B cell (primary cell): ENCODE results near the gene CAMK4. TPM values are rescaled to one million over a fixed set of nuclear protein-coding genes. Genes with fewer than 3 reads are reported as not detected.

Source experiments
- ATAC-seq: fragments of 200-7000 bp; cut with Tn5 transposase; one replicate; pipeline ENCODE4 v1.10.0; 2021; ENCODE audit warnings: low read depth, mild to moderate bottlenecking, moderate number of reproducible peaks, moderate library complexity
- CTCF ChIA-PET: fragments of 350-600 bp; sonication (Branson Sonifier 250); formaldehyde crosslinking; loops from one replicate; lab custom pipeline; 2021; ENCODE audit warnings: antibody characterized with exemption, inconsistent platforms; lab: Charles Lee
- POLR2A ChIA-PET: fragments of 350-600 bp; sonication (Branson Sonifier 250); formaldehyde crosslinking; loops from one replicate; lab custom pipeline; 2021; ENCODE audit warnings: antibody characterized with exemption; lab: Charles Lee
- DNase-seq: peaks from one replicate; pipeline ENCODE4 v3.0.0; 2013
- H2AFZ ChIP-seq: 2 replicates; pipeline ENCODE4 v1.6.1; 2012; ENCODE audit warnings: mild to moderate bottlenecking, low read depth, low read length; ENCODE audit not compliant: insufficient read depth, poor library complexity, severe bottlenecking
- H3K27ac ChIP-seq, 2 donors: 1 replicate in 1 of 2; 2 replicates in 1 of 2; pipeline ENCODE4 v1.5.1; 2012 to 2013; ENCODE audit warnings: low read length in 2 of 2, mild to moderate bottlenecking in 2 of 2, moderate library complexity in 1 of 2
- H3K27me3 ChIP-seq, 4 experiments: fragments of 200-600 bp in 1 of 4; sonication (generic) in 1 of 4; replicated peaks in 1 of 4; 1 replicate in 2 of 4; 2 replicates in 2 of 4; pipeline versions ENCODE4 v1.6.1 to v1.7.0; 2013 to 2016; ENCODE audit warnings: low read length in 3 of 4, mild to moderate bottlenecking in 2 of 4, mixed read lengths in 1 of 4, moderate library complexity in 1 of 4; ENCODE audit not compliant: insufficient read depth in 4 of 4, control insufficient read depth in 3 of 4; ENCODE audit errors: control extremely low read depth in 1 of 4
- H3K36me3 ChIP-seq, 2 experiments: replicated peaks in 1 of 2; 1 replicate in 1 of 2; 2 replicates in 1 of 2; pipeline versions ENCODE4 v1.6.1 to v1.7.1; 2013; ENCODE audit warnings: low read length in 1 of 2; ENCODE audit not compliant: insufficient read depth in 2 of 2, control insufficient read depth in 1 of 2; ENCODE audit errors: control extremely low read depth in 1 of 2, extremely low read depth in 1 of 2
- H3K4me1 ChIP-seq, 2 donors: fragments of 200-600 bp in 1 of 2; sonication (generic) in 1 of 2; 1 replicate in 1 of 2; 2 replicates in 1 of 2; pipeline versions ENCODE4 v1.5.1 to v1.6.1; 2013 to 2017; ENCODE audit warnings: low read length in 2 of 2; ENCODE audit not compliant: control insufficient read depth in 2 of 2, insufficient read depth in 2 of 2
- H3K4me2 ChIP-seq: replicated peaks from 2 replicates; pipeline ENCODE3; 2012; ENCODE audit warnings: mild to moderate bottlenecking, low read depth, low read length; ENCODE audit not compliant: poor library complexity, severe bottlenecking
- H3K4me3 ChIP-seq, 5 experiments: fragments of 200-600 bp in 1 of 5; sonication (generic) in 1 of 5; 1 replicate in 3 of 5; 2 replicates in 2 of 5; pipeline versions ENCODE4 v1.5.1 to v1.7.0; 2011 to 2016; ENCODE audit warnings: low read length in 4 of 5, mild to moderate bottlenecking in 4 of 5, low read depth in 2 of 5, control low read depth in 1 of 5, moderate library complexity in 1 of 5; ENCODE audit not compliant: insufficient read depth in 1 of 5; ENCODE audit errors: control extremely low read depth in 1 of 5, extremely low read depth in 1 of 5
- H3K79me2 ChIP-seq: fragments of 200-600 bp; sonication (generic); one replicate; pipeline ENCODE4 v1.6.0; 2016; ENCODE audit warnings: low read length; ENCODE audit not compliant: control insufficient read depth, insufficient read depth
- H3K9ac ChIP-seq: fragments of 200-600 bp; sonication (generic); 2 replicates; pipeline ENCODE4 v1.6.1; 2017; ENCODE audit warnings: mild to moderate bottlenecking, low read length, moderate library complexity
- H3K9me3 ChIP-seq, 3 donors: one replicate each; pipeline versions ENCODE4 v1.6.1 to v1.7.1; 2013; ENCODE audit warnings: low read length in 2 of 3; ENCODE audit not compliant: control insufficient read depth in 2 of 3, insufficient read depth in 1 of 3; ENCODE audit errors: control extremely low read depth in 1 of 3
- H4K20me1 ChIP-seq: 2 replicates; pipeline ENCODE4 v1.6.0; 2012; ENCODE audit warnings: mild to moderate bottlenecking, low read length; ENCODE audit not compliant: insufficient read depth, control insufficient read depth, poor library complexity, severe bottlenecking
- H3K27ac Mint-ChIP-seq: one replicate; pipeline ENCODE4 v1.8.0; 2021; ENCODE audit warnings: mixed read lengths
- H3K27me3 Mint-ChIP-seq: one replicate; pipeline ENCODE4 v1.8.0; 2021; ENCODE audit warnings: mixed read lengths
- H3K4me1 Mint-ChIP-seq: one replicate; pipeline ENCODE4 v1.8.0; 2021; ENCODE audit warnings: mixed read lengths
- H3K4me3 Mint-ChIP-seq: one replicate; pipeline ENCODE4 v1.8.0; 2021; ENCODE audit warnings: mixed read lengths
- H3K9me3 Mint-ChIP-seq: one replicate; pipeline ENCODE4 v1.8.0; 2022; ENCODE audit warnings: mixed read lengths; ENCODE audit not compliant: insufficient read depth
- CTCF ChIP-seq: fragments of 200-600 bp; IDR thresholded peaks from one replicate; pipeline ENCODE4 v1.8.0; 2022; ENCODE audit warnings: antibody characterized with exemption, mild to moderate bottlenecking
- EZH2 ChIP-seq: IDR thresholded peaks from 2 replicates; pipeline ENCODE4 v1.6.1; 2012; ENCODE audit warnings: borderline replicate concordance, low read depth, mild to moderate bottlenecking, moderate library complexity, low read length; ENCODE audit not compliant: insufficient read depth, poor library complexity, severe bottlenecking
- WGBS: methylation state at CpG from one replicate; pipeline ENCODE4 v1.1.5; 2013; ENCODE audit warnings: missing lambda C conversion rate; ENCODE audit not compliant: insufficient coverage; 5-methylcytosine and 5-hydroxymethylcytosine counted together
- intact Hi-C: fragments of 100-400 bp; cut with micrococcal nuclease; formaldehyde crosslinking; loops from one replicate; pipeline ENCODE4 v1.10.0; 2022
- polyA plus RNA-seq: library from polyadenylated mRNA; depleted of rRNA; stranded (reverse); fragments of >200 nt; gene quantifications from 2 replicates; pipeline ENCODE4 v1.2.3, GENCODE V29; 2012
- total RNA-seq, 2 donors: library from RNA; stranded (reverse); fragments of 120-200 nt in 1 of 2; gene quantifications; 1 replicate in 1 of 2; 2 replicates in 1 of 2; pipeline versions ENCODE4 v1.2.3 to v1.2.4, GENCODE V29; 2013 to 2022

The CAMK4 gene
- total and polyA plus RNA-seq, 2 donors (not counting 1 experiment from before 2014, with no cell fraction given) = 0.78 to 4.8 TPM

- H3K27me3 Mint-ChIP-seq = no peaks in the 10 kb centered on the region
- Histone ChIP-seq H2AFZ (no peak overlapping the region), H3K27me3 (no peaks in the 10 kb centered on the region), H3K27ac (no peak overlapping the region), H4K20me1 (no peaks in the 10 kb centered on the region), H3K9me3 (no peaks in the 10 kb centered on the region), H3K4me1 (peaks cover 0 to 3% of the 10 kb centered on the region in 2 donors), H3K4me2 (no peak overlapping the region), H3K9ac (no peak overlapping the region), H3K4me3 (no peak overlapping the region), H3K36me3 (no peaks in the 10 kb centered on the region), H3K79me2 (no peaks in the 10 kb centered on the region)
- TF ChIP-seq EZH2 (no peak), CTCF (no peak)
- no peaks in the 10 kb centered on the region for H3K9me3 Mint-ChIP-seq
- no peak for ATAC-seq
- no peak overlapping the region for H3K27ac Mint-ChIP-seq
- CTCF ChIA-PET = no interaction called here
- DNase-seq = no peak
- intact Hi-C loops = no loop called here
- H3K4me3 Mint-ChIP-seq = no peak overlapping the region
- H3K4me1 Mint-ChIP-seq = peaks cover 4% of the 10 kb centered on the region
- POLR2A ChIA-PET = no interaction called here
Measured at GRCh38 chr5:111237470-111237869, 13.3 kb downstream of the CAMK4 start.

GRCh38 chr5:111238431-111239225, 14.4 kb downstream of the CAMK4 start:
- ATAC-seq = no peak
- H3K27ac ChIP-seq = no peak overlapping the region
- no peak overlapping the region for H3K27ac Mint-ChIP-seq

More at GRCh38 chr5:111238431-111239225, 14.4 kb downstream of the CAMK4 start:
- no peak overlapping the region for H3K4me3 Mint-ChIP-seq
- no peaks in the 10 kb centered on the region for H3K9me3 Mint-ChIP-seq
- Histone ChIP-seq H3K9me3 (no peaks in the 10 kb centered on the region), H3K4me3 (no peak overlapping the region), H2AFZ (no peak overlapping the region), H3K27me3 (no peaks in the 10 kb centered on the region), H4K20me1 (no peaks in the 10 kb centered on the region), H3K36me3 (no peaks in the 10 kb centered on the region), H3K79me2 (no peaks in the 10 kb centered on the region), H3K9ac (no peak overlapping the region), H3K4me1 (peaks cover 0 to 3% of the 10 kb centered on the region in 2 donors), H3K4me2 (no peak overlapping the region)
- H3K27me3 Mint-ChIP-seq = peaks cover 3% of the 10 kb centered on the region
- TF ChIP-seq EZH2 (no peak), CTCF (no peak)
- intact Hi-C loops = no loop called here
- CTCF ChIA-PET = no interaction called here
- DNase-seq = no peak
- WGBS = 94% methylated on average over 9 of the region's 10 CpGs
- POLR2A ChIA-PET = no interaction called here
- peaks cover 2% of the 10 kb centered on the region for H3K4me1 Mint-ChIP-seq
